K562 (cell line): ENCODE data around the gene RAP1GDS1. TPM values are rescaled to one million over a fixed set of nuclear protein-coding genes. Genes with fewer than 3 reads are reported as not detected.

ENCODE experiments used
- ATAC-seq: fragments of 200-7000 bp; cut with Tn5 transposase; 3 replicates; pipeline ENCODE4 v1.9.1; 2020; ENCODE audit warnings: moderate library complexity
- BruUV-seq: library from RNA; stranded (reverse); fragments of 400-500 nt; replicated peaks from 2 replicates; lab custom pipeline; 2021; lab: Mats Ljungman, UMichigan
- CTCF ChIA-PET: fragments of 300-600 bp; formaldehyde crosslinking; extraction: SDS; loops from one replicate; lab custom pipeline; 2021; ENCODE audit warnings: low intra/inter-chr PET ratio; lab: Yijun Ruan, JAX
- POLR2A ChIA-PET: fragments of 300-600, 350-650 bp; sonication (Branson Sonifier 250); formaldehyde crosslinking; extraction: SDS; loops from one replicate; lab custom pipeline; 2021; ENCODE audit warnings: antibody characterized with exemption, inconsistent platforms; lab: Yijun Ruan, JAX
- DNase-seq, 4 experiments: peaks; one replicate each; pipeline versions ENCODE4 v3.0.0 to v3.0.0-alpha.2; 2011 to 2018; ENCODE audit warnings: low spot score in 3 of 4, mixed read lengths in 3 of 4; ENCODE audit errors: extremely low read depth in 1 of 4
- FAIRE-seq: peaks from 2 replicates; lab custom pipeline; 2011; peaks lifted over from hg19 to GRCh38; lab: Jason Lieb, UNC
- H2AFZ ChIP-seq: 2 replicates; pipeline ENCODE4 v1.6.0; 2011; ENCODE audit warnings: low read depth, low read length, control low read depth, inconsistent platforms
- H3K27ac ChIP-seq: fragments of 200-600 bp; 3 replicates; pipeline ENCODE4 v1.8.0; 2011; ENCODE audit warnings: low read depth, mild to moderate bottlenecking, control low read depth, inconsistent platforms, low read length, moderate library complexity, mixed read lengths; ENCODE audit errors: extremely low read depth
- H3K27me3 ChIP-seq, 2 experiments: fragments of 300-600 bp in 1 of 2; 2 replicates in 1 of 2; 3 replicates in 1 of 2; pipeline versions ENCODE4 v1.6.0 to v1.8.0; 2011; ENCODE audit warnings: inconsistent platforms in 2 of 2, low read length in 2 of 2, mild to moderate bottlenecking in 1 of 2, mixed read lengths in 1 of 2, moderate library complexity in 1 of 2; ENCODE audit not compliant: control insufficient read depth in 2 of 2, insufficient read depth in 2 of 2
- H3K36me3 ChIP-seq: fragments of 300-600 bp; 3 replicates; pipeline ENCODE4 v1.8.0; 2011; ENCODE audit warnings: mild to moderate bottlenecking, low read length, inconsistent platforms; ENCODE audit not compliant: control insufficient read depth, insufficient read depth
- H3K4me1 ChIP-seq, 2 experiments: fragments of 200-600 bp in 1 of 2; replicated peaks in 1 of 2; 2 replicates in 1 of 2; 3 replicates in 1 of 2; pipeline versions ENCODE4 v1.5.1 to v1.8.0; 2011; ENCODE audit warnings: inconsistent platforms in 2 of 2, low read length in 2 of 2, mild to moderate bottlenecking in 1 of 2, mixed read lengths in 1 of 2, moderate library complexity in 1 of 2; ENCODE audit not compliant: control insufficient read depth in 2 of 2, insufficient read depth in 2 of 2
- H3K4me2 ChIP-seq: 2 replicates; pipeline ENCODE4 v1.6.1; 2011; ENCODE audit warnings: low read length, control low read depth, inconsistent platforms, mixed read lengths; ENCODE audit not compliant: insufficient read depth
- H3K4me3 ChIP-seq: fragments of 200-600 bp; sonication (generic), shearing (Covaris generic); 2 replicates; pipeline ENCODE4 v1.5.1; 2016; ENCODE audit warnings: control low read depth, inconsistent platforms
- H3K79me2 ChIP-seq: fragments of 200-600 bp; 3 replicates; pipeline ENCODE4 v1.8.0; 2011; ENCODE audit warnings: low read length, inconsistent platforms; ENCODE audit not compliant: control insufficient read depth, insufficient read depth
- H3K9ac ChIP-seq, 2 experiments: 2 replicates each; pipeline versions ENCODE4 v1.6.0 to v1.6.1; 2011; ENCODE audit warnings: low read depth in 2 of 2, low read length in 2 of 2, control low read depth in 1 of 2, inconsistent platforms in 1 of 2, mild to moderate bottlenecking in 1 of 2, mixed read lengths in 1 of 2; ENCODE audit not compliant: insufficient read depth in 1 of 2
- H3K9me1 ChIP-seq: one replicate; pipeline ENCODE4 v1.6.0; 2011; ENCODE audit warnings: inconsistent platforms, mild to moderate bottlenecking, low read length, moderate library complexity; ENCODE audit not compliant: control insufficient read depth, insufficient read depth
- H3K9me3 ChIP-seq: replicated peaks from 2 replicates; pipeline ENCODE4 v1.5.1; 2011; ENCODE audit warnings: low read depth, low read length, inconsistent platforms; ENCODE audit not compliant: control insufficient read depth, insufficient read depth
- H4K20me1 ChIP-seq: replicated peaks from 2 replicates; pipeline ENCODE4 v1.6.1; 2011; ENCODE audit warnings: low read length, inconsistent platforms, mixed read lengths; ENCODE audit not compliant: control insufficient read depth, insufficient read depth
- SMC3 ChIP-seq: conservative IDR thresholded peaks from 2 replicates; pipeline ENCODE4 v1.6.1; 2011; ENCODE audit warnings: low read depth, low read length, improper control_type of control experiment; ENCODE audit not compliant: insufficient read depth
- SOX6 ChIP-seq: fragments of 450-650 bp; IDR thresholded peaks from 2 replicates; pipeline ENCODE4 v1.6.1; 2014; ENCODE audit warnings: mild to moderate bottlenecking
- WGBS: fragments of 100-300 bp; shearing (Covaris generic); methylation state at CpG from one replicate; pipeline ENCODE4 v1.1.6; 2016; ENCODE audit warnings: low coverage, mixed read lengths; ENCODE audit not compliant: insufficient coverage; ENCODE audit errors: missing lambda C conversion rate; 5-methylcytosine and 5-hydroxymethylcytosine counted together
- in situ Hi-C: fragments of 300-500 bp; cut with MboI; formaldehyde crosslinking; loops from 4 replicates; pipeline ENCODE4 v1.15.0; 2018; ENCODE audit warnings: inconsistent platforms, mixed read lengths
- intact Hi-C: fragments of 100-400 bp; cut with micrococcal nuclease; formaldehyde crosslinking; loops from 2 replicates; pipeline ENCODE4 v1.14.2; 2022
- polyA plus RNA-seq, 8 experiments: library from polyadenylated mRNA; depleted of rRNA in 4 of 8; stranded (reverse) in 5 of 8; unstranded in 3 of 8; fragments of >200 nt; fragmentation: Nextera tagmentation in 2 of 8; fragmentation: Illumina TruSeq in 1 of 8; extraction: Ambion mirVana in 2 of 8; extraction: Trizol in 1 of 8; gene quantifications; 2 replicates each; pipeline versions ENCODE4 v1.2.1 to v1.2.3, GENCODE V29; 2011 to 2014; ENCODE audit warnings: inconsistent platforms in 1 of 8, missing spikeins in 1 of 8
- total RNA-seq, 7 experiments: library from RNA; depleted of rRNA in 6 of 7; stranded (reverse); fragments of >200 nt in 6 of 7; fragmentation: Illumina TruSeq in 2 of 7; extraction: Trizol in 2 of 7; gene quantifications; 2 replicates each; pipeline versions ENCODE4 v1.2.1 to v1.2.3, GENCODE V29; 2011 to 2021; ENCODE audit warnings: low replicate concordance in 1 of 7
- TF ChIP-seq, protein P1 (sequence below): sonication (generic); formaldehyde crosslinking; IDR thresholded peaks from 2 replicates; pipeline ENCODE4 v1.8.0; 2022; ENCODE audit warnings: mild to moderate bottlenecking, missing genetic modification reagents
- TF ChIP-seq, protein P2 (sequence below), 2 experiments: fragments of 150-350 bp in 1 of 2; IDR thresholded peaks; 2 replicates each; pipeline ENCODE4 v1.6.1; 2012 to 2016; ENCODE audit warnings: low read depth in 2 of 2, low read length in 2 of 2, mild to moderate bottlenecking in 1 of 2, moderate library complexity in 1 of 2

The RAP1GDS1 gene
- total and polyA plus RNA-seq, 9 of the 15 experiments (the other 6 are each of a cell fraction or from before 2014, with no cell fraction given): 27.2 to 55.6 (median 31.5) TPM

DNA sequence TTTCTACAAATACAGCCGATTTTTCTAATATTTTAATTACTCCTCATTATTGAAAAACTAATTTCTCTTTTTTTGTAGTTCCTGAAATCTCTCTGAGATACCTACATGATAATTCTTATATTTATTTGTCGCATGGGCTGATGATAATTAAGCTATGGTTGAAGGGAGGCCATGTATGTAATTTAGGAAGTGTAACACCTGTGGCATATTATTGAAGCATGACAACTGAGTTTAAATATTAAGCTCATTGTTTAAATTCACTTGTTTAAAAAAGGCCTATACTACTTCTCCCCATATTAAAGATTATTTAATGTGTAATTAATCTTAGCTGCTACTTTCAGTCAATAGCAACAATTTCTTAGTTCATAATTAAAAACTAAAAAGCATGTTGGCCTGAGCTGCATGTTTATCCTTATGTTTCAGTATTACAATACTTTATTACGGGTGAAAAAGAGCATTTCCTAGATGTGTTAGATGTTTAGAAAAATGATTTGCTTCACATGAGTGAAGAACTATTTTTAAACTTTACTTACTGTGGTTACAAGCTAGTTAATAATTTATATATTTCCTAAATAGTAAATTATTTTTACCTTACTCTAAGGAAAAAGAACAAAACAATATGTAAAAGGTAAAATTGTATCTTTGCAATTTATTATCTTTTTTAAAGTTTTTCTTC is 122.4 kb downstream of the RAP1GDS1 start (continued):
- TF ChIP-seq, protein P1, sequence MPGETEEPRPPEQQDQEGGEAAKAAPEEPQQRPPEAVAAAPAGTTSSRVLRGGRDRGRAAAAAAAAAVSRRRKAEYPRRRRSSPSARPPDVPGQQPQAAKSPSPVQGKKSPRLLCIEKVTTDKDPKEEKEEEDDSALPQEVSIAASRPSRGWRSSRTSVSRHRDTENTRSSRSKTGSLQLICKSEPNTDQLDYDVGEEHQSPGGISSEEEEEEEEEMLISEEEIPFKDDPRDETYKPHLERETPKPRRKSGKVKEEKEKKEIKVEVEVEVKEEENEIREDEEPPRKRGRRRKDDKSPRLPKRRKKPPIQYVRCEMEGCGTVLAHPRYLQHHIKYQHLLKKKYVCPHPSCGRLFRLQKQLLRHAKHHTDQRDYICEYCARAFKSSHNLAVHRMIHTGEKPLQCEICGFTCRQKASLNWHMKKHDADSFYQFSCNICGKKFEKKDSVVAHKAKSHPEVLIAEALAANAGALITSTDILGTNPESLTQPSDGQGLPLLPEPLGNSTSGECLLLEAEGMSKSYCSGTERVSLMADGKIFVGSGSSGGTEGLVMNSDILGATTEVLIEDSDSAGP: no peak
- no peak for TF ChIP-seq SOX6
- TF ChIP-seq, protein P2, sequence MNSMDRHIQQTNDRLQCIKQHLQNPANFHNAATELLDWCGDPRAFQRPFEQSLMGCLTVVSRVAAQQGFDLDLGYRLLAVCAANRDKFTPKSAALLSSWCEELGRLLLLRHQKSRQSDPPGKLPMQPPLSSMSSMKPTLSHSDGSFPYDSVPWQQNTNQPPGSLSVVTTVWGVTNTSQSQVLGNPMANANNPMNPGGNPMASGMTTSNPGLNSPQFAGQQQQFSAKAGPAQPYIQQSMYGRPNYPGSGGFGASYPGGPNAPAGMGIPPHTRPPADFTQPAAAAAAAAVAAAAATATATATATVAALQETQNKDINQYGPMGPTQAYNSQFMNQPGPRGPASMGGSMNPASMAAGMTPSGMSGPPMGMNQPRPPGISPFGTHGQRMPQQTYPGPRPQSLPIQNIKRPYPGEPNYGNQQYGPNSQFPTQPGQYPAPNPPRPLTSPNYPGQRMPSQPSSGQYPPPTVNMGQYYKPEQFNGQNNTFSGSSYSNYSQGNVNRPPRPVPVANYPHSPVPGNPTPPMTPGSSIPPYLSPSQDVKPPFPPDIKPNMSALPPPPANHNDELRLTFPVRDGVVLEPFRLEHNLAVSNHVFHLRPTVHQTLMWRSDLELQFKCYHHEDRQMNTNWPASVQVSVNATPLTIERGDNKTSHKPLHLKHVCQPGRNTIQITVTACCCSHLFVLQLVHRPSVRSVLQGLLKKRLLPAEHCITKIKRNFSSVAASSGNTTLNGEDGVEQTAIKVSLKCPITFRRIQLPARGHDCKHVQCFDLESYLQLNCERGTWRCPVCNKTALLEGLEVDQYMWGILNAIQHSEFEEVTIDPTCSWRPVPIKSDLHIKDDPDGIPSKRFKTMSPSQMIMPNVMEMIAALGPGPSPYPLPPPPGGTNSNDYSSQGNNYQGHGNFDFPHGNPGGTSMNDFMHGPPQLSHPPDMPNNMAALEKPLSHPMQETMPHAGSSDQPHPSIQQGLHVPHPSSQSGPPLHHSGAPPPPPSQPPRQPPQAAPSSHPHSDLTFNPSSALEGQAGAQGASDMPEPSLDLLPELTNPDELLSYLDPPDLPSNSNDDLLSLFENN (IDR thresholded peaks at IDR 0.05; ENCODE audit: low read depth in 2 of 2, low read length in 2 of 2): no peak
- no peak for TF ChIP-seq SMC3

DNA sequence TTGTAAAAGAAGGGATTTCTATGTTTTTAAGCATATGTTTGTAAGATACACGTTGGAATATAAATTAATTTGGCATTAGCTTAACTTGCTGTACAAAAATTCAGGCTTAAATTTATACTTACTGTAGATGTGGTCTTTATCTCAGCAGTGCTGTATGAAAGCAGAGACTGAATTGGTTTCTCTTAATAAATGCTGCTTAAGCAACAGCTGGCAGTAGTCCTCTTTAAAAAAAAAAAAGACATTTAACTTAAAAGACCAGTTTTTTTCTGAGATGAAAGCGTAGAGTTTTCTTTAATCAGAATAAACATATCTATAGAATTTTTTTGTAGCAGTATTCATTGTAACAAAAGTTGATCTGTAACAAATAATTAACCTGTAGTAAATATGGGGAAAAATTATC is 124.6 kb downstream of the RAP1GDS1 start:
- Histone ChIP-seq H3K36me3 (no peaks in the 10 kb centered on the region; the same call in 1 of the 3 replicates), H3K79me2 (no peaks in the 10 kb centered on the region), H3K4me2 (no peak overlapping the region), H3K9ac (no peak overlapping the region), H3K4me3 (no peak overlapping the region), H3K27me3 (no peaks in the 10 kb centered on the region), H4K20me1 (no peaks in the 10 kb centered on the region), H3K27ac (no peak overlapping the region), H3K4me1 (peaks cover 2 to 6% of the 10 kb centered on the region in 2 experiments; a peak in 3 of 5 replicates), H2AFZ (no peak overlapping the region), H3K9me1 (no peaks in the 10 kb centered on the region), H3K9me3 (no peaks in the 10 kb centered on the region)
- in situ Hi-C loops (no loop called here), intact Hi-C loops (loop anchor here (5.0 kb wide), 2 partner anchors 124 to 234 kb away; partner anchors contain the start of gene RAP1GDS1)
- ATAC-seq (no peak), FAIRE-seq (no peak), DNase-seq (no peak)
- ChIA-PET CTCF (no interaction called here), POLR2A (no interaction called here)
- no TSS peak for BruUV-seq
- WGBS: 86% methylated on average over 2 of the region's 2 CpGs
